ENCODE measurements around the gene C20orf204. TPM values are rescaled to one million over a fixed set of nuclear protein-coding genes. Genes with fewer than 3 reads are reported as not detected.

The C20orf204 gene
- total RNA-seq, 1 donor from 2014 or later: 0.98 TPM

DNA sequence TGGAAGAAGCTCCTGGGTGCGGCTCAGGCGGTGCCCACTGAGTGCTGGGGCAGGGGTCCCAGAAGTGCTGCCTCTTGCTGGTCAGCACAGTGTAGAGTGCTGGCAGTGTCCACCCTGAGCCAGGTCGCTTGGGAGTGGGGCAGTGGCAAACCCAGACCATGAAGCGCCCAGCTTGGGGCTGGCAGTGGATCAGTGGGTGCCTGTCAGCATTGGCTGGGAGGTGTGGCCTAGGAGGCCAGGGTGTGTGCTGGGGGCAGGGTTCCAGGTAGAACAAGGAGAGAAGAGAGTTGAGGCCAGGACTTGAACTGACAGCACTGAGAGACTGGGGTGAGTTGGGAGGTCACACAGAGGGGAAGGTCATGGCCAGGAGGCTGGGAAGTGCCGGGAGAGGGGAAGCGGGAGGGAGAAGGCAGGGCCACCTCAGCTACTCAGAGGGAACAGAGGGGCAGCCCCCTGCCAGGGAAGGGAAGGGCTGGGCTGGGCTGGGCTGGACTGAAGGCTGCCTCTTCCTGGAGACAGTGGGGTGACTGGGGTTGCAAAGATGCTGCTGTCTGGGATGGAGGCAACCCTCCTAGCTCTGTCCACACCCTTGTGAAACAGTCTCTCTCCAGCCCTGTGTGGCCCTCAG lies 31.1 kb downstream of the C20orf204 start:
- no peak for DNase-seq (ENCODE audit: extremely low spot score in 2 of 2)
- H3K9me3 ChIP-seq: no peaks in the 10 kb centered on the region
- no peaks in the 10 kb centered on the region for H3K27me3 ChIP-seq
- no peak overlapping the region for H3K4me3 ChIP-seq
- TF ChIP-seq CTCF (IDR thresholded peaks at IDR 0.05): no peak
- no peak for TF ChIP-seq POLR2A (IDR thresholded peaks at IDR 0.05)
- no peak for TF ChIP-seq POLR2AphosphoS5 (IDR thresholded peaks at IDR 0.05; ENCODE audit: insufficient read depth in 1 of 2, low read depth in 1 of 2)
- intact Hi-C loops (cut with DNase I): no loop called here
- H3K27ac ChIP-seq: no peak overlapping the region
- peaks cover 32% of the 10 kb centered on the region for H3K4me1 ChIP-seq
- H3K36me3 ChIP-seq: peaks cover 0 to 3% of the 10 kb centered on the region in 2 donors

- no peak for TF ChIP-seq CTCF (IDR thresholded peaks at IDR 0.05)
- no peak for TF ChIP-seq POLR2AphosphoS5 (IDR thresholded peaks at IDR 0.05; ENCODE audit: insufficient read depth in 1 of 2, low read depth in 1 of 2)
- peaks cover 26% of the 10 kb centered on the region for H3K4me1 ChIP-seq
- H3K27me3 ChIP-seq: no peaks in the 10 kb centered on the region
- intact Hi-C loops (cut with DNase I): no loop called here
- no peak for DNase-seq (ENCODE audit: extremely low spot score in 2 of 2)
- no peaks in the 10 kb centered on the region for H3K9me3 ChIP-seq
- H3K27ac ChIP-seq: no peak overlapping the region
- no peak overlapping the region for H3K4me3 ChIP-seq
- peaks cover 0 to 3% of the 10 kb centered on the region in 2 donors for H3K36me3 ChIP-seq
Observed at GRCh38 chr20:64067733-64068307, 31.8 kb downstream of the C20orf204 start.

DNA sequence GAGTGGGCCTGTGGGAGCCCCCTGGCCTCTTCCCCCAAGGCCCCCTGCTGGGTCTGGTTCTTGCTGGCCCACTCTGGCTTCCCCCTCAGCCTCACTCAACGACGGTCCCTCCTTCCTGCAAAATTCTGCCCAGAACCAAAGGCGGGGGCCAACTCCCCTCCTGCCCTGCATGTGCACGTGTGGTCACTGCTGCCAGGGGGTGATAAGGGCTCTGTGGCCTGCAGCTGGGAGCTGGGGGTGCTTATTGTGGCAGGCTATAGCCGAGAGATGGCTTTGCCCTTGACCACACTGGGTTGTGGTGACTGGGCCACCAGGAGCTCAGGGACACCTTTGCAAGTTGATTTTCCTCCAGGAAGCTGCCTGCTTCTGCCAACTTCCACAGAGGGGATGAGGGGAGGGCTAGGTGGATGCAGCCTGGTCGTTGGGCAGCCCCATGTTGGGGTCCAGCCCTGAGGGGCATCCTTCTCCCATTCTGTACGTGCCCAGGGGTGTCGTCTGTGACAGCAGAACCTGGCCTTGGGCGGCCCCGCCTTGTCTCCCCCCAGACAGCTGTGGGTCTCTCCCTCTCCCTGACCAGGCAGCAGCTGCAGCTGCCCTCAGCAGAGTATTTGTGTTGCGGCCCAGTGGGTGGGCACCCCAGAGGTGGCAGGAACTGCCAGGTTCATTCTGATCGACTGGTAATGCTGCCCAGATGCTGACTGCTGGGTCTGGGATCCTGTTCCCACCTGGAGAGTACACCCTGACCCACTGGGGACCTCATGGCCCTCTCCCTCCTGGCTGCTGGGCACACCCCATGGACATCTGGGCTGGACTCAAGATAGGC lies 32.6 kb downstream of the C20orf204 start:
- DNase-seq (ENCODE audit: extremely low spot score in 2 of 2): no peak
- H3K4me1 ChIP-seq: peaks cover 25% of the 10 kb centered on the region
- no peaks in the 10 kb centered on the region for H3K9me3 ChIP-seq
- intact Hi-C loops (cut with DNase I): no loop called here
- no peak for TF ChIP-seq CTCF (IDR thresholded peaks at IDR 0.05)
- no peak for TF ChIP-seq POLR2A (IDR thresholded peaks at IDR 0.05)
- TF ChIP-seq POLR2AphosphoS5 (IDR thresholded peaks at IDR 0.05; ENCODE audit: insufficient read depth in 1 of 2, low read depth in 1 of 2): no peak
- H3K27ac ChIP-seq: no peak overlapping the region
- no peak overlapping the region for H3K4me3 ChIP-seq
- H3K36me3 ChIP-seq: peaks cover 0 to 8% of the 10 kb centered on the region in 2 donors
- no peaks in the 10 kb centered on the region for H3K27me3 ChIP-seq

- peaks cover 0 to 12% of the 10 kb centered on the region in 2 donors for H3K36me3 ChIP-seq
- no peak for DNase-seq (ENCODE audit: extremely low spot score in 2 of 2)
- peaks cover 19% of the 10 kb centered on the region for H3K4me1 ChIP-seq
- TF ChIP-seq POLR2A (IDR thresholded peaks at IDR 0.05) (no peak), CTCF (IDR thresholded peaks at IDR 0.05) (no peak), POLR2AphosphoS5 (IDR thresholded peaks at IDR 0.05; ENCODE audit: insufficient read depth in 1 of 2, low read depth in 1 of 2) (no peak)
- H3K9me3 ChIP-seq: no peaks in the 10 kb centered on the region
- H3K4me3 ChIP-seq: no peak overlapping the region
- intact Hi-C loops (cut with DNase I): no loop called here
- no peak overlapping the region for H3K27ac ChIP-seq
- H3K27me3 ChIP-seq: no peaks in the 10 kb centered on the region
Observed at GRCh38 chr20:64069209-64069613, 33.2 kb downstream of the C20orf204 start.

All from vagina (tissue), 2 donors.